Erythroblast (primary cell): ENCODE measurements around the gene HDAC4.

Source experiments
- GATA1 ChIP-seq: IDR thresholded peaks from 2 replicates; pipeline ENCODE4 v1.6.1; 2011; ENCODE audit warnings: low read depth, mild to moderate bottlenecking, control low read depth, low read length, moderate library complexity
- POLR2A ChIP-seq: IDR thresholded peaks from 2 replicates; pipeline ENCODE4 v1.6.1; 2011; ENCODE audit warnings: mild to moderate bottlenecking, low read length

DNA sequence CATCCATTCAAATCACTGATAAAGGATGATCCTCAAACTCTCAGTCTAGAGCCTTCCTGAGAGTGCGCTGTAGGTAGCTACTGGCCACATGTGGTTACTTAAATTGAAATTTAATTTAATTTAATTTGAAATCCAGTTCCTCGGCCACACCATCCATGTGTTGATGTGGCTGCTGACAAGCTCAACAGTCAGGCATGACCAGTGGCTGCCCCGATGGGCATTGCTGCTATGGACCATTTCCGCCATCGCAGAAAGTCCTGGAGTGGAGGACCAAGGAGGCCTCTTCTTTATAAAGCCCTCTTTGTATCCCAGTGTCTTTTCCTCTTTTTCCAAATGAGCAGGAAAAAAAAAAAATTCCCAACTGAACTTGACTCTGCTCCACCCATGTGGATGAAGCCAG, 100.6 kb downstream of the HDAC4 start:
- TF ChIP-seq POLR2A (no peak), GATA1 (no peak)
